ENCODE measurements around the gene SEPTIN5.

GRCh38 chr22:19721330-19722177, 7.3 kb downstream of the SEPTIN5 start:
- TF ChIP-seq EP300 (IDR thresholded peaks at IDR 0.05), result no peak
- TF ChIP-seq CTCF (IDR thresholded peaks at IDR 0.05), result no peak
- no peak for TF ChIP-seq POLR2AphosphoS5 (IDR thresholded peaks at IDR 0.05)

All from sigmoid colon (tissue), 4 donors.